GM04504 (cell line): ENCODE measurements around the gene ST6GALNAC2.

Experiments
- DNase-seq: peaks from one replicate; pipeline ENCODE4 v3.0.0-alpha.2; 2012; ENCODE audit warnings: low read depth

Gene ST6GALNAC2

DNA sequence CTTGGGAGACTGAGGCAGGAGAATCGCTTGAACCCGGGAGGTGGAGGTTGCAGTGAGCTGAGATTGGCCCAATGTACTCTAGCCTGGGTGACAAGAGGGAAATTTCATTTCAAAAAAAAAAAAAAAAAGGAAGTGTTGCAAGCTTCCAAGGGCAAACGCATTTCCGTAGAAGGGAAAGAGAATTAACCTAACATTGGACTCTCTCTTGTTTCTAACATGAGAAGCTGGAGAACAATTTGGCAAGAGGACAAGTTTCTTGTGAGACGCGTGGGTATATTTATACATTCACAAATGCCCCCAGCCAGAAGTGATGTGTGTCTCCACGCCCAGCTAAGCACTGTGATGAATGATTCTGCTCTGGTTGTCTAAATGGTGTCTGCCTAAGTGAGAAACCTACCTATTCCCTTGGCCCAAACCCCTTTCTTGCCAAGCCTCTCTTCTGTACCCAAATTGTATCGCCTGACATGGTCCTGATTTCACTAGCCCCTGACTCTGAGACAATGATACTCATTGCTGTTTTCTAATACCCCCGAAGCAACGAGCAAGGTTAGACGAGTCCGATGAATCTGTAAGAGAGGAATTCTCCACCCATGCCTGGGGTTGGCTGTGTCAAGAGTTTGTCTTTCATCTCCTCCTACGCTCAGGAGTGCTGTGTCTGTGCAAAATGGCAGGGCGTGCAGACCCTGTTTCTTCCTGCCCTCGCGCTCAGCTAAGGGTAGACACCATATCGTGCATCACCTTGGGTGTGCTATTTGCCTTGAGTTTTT, 14.2 kb upstream of the ST6GALNAC2 start:
- no peak for DNase-seq

DNA sequence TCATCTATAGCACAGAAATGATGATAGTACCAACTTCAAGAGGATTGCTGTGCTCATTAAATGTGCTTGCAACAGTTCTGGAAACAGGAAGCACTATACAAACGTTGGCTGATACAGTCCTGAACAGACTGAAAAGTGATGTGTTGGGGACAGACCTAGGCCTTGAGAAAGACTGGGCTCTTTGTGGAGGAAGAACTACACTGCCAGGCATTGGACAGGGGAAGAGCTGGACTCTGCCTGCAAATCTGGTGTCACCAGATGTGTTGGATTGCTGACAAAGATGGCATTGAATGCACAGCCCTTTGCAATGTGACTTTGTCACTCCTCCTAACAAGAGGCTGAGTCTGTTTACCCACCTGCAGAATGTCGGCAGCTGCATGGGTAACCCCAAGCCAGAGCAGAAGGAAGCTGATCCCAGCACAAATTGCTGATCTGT, 12.4 kb upstream of the ST6GALNAC2 start:
- DNase-seq = no peak

DNA sequence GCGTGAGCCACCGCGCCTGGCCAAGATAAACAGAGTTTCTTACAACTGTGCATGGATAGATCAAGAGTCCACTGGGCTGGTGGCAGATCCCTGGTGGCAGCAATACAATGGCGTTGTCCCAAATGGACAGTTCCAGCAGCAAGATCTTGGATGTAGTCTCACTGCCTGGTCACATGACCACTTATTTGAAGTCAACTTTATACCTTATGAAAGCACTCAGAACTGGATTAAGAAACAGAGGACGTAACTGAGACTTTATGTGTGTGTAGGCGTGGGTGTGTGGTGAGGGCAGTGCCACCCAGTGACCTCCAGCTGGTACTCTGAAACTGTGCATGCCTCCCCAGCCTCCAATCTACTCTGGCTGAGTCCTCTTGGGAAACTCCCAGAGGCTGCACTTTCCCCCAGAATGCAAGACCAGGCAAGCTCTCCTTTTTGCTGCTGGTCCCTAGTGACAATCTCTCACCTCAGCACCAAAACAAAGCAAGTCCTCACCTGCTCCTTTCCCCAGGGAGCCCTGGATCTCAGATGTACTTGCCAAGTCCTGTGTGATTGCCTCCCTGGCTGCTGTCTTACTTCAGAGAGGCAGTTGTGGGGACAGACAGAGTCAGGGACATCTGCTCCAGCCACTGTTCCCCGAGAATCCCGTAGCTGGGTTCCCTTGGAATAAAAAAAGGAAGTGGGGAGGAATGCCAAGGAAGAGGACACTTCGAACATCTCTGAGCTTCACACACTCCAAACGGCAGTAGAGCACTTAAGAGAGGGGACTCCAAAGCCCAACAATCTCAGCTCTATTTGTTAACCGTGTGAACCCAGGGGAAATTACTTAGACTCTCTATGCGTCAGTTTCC, 11.7 kb upstream of the ST6GALNAC2 start:
- no peak for DNase-seq

DNA sequence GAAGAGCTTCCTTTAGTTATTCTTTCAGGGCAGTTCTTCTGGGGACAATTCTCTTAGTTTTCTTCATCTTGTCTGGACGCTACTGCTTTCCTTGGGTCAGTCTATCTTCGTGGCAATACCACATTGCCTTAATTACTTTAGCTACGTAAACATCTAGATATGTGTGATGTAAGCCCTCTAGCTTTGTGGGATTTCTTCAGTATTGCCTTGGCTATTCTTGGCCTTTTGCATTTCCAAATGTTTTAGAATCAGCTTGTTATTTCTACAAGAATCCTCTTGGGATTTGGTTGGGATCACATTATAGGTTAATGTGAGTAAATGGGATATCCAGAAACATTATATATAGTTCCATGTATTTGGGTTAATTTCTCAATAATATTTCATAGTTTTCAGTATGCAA, 9.0 kb upstream of the ST6GALNAC2 start:
- no peak for DNase-seq

DNA sequence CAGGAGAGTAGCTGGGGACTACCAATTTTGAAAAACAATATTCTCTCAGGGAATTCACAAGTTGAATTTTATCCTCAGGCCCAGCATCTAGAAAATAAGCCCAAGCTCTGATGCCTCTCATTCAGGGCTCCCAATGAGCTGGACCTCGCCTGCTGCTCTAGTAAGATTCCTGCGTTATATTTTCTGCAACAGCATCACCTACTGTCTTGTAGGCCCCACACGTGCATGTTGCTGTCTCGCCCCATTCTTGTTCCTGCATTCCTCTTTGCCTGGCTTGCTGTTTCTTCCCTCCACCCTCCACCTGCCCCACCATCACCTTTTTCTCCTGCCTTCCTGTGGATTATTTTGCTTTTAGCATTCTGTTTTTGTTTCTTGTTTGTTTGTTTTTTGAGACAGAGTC, 8.3 kb upstream of the ST6GALNAC2 start:
- no peak for DNase-seq

DNA sequence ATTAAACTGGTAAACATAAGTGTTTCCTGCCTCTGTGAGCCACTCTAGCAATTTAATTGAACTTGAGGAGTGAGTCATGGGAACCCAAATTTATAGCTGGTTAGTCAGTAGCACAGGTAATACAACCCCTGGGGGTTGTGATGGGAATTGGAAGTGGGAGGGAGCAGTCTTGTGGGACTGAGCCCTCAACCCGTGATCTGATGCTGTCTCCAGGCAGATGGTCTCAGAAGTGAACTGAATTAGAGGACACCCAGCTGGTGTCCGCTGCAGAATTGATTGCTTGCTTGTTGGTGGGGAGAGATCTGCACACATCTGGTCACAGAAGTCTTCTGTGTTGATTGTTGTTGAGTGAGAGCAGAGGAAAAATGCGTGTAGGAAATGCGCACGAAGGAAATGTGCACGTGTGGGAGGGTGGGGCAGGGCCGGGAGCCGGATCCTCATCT, 7.7 kb upstream of the ST6GALNAC2 start:
- no peak for DNase-seq

DNA sequence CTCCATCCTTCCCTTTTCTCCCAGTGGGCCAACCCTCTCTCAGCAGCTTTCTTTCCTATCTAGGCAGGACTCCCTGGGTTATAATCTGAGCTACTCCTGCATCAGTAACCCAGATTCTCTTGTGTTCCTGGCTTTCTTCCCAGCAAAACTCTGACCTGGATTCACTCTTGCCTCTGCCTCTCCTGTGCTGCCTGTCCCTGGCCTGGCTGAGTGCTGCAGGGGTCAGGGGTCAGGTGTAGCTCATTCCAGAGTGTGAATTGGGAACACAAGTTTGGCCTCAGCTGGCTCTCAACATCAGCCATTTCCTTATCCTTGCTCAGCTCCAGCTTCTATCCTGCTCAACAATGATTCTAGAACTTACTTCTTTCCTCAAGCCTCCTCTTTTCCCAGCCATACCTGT, 2.5 kb upstream of the ST6GALNAC2 start:
- DNase-seq = no peak

DNA sequence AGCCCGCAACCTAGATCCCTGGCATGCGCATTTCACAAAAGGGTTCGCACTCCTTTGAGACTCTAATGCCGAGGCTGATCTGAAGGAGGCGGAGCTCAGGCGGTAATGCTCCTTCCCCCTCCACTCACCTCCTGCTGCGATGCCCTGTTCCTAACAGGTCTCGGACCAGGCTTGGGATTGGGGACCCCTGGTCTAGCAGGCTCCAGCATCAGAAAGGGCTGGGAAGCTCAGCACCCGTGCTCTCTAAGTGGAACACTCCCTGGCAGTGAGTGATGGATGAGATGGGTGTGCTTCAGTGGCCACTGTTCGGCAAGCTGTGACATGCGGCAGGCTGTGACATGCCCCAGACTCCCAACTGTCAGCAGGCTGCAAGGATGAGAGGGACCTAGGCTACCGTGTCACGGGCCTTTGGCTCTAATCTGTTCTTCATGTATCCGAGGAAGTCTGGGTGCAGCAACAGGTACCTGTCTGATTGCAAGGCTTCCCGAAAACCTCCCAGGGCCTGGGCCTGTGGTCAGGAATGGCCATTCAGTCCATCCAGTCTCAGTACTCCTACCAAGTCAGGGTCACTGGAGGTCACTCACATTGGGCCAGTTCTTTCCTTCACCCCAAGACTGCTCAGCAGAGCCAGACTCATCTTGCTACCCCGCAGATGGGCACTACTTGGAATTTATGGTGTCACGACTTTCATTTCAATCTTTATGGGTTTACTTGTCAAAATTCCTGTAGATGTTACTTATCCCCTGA, 1.3 kb upstream of the ST6GALNAC2 start:
- no peak for DNase-seq

DNA sequence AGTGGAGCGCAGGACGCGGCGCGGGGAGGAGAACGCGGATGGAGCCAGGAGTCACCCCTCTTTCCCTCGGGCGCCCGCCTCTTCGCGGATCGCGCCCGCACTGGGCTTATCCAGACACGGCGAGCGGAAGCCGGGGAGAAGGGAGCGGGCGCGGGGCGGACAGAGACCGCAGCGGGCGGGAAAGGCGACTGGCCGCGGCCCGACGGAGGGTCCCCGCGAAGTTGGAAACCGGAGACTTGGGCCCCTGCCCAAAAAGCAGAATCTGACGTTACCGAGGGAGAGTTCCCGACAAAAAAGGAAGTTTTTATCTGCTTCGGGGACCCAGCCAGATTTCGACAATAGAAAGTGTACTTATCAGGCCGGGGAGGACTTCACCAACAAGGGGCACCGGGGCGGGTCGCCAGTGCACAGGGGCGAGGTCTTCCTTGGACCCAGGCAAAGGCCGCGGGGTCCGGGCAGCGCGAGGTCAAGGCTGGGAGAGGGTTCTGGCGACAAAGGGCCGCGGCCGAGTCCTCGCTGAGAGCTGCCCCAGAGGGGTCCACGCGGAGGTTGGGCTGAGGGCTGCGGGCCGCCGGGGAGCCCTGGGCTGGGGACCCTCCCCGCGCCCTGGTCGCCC, 519 bp downstream of the ST6GALNAC2 start:
- DNase-seq = no peak

DNA sequence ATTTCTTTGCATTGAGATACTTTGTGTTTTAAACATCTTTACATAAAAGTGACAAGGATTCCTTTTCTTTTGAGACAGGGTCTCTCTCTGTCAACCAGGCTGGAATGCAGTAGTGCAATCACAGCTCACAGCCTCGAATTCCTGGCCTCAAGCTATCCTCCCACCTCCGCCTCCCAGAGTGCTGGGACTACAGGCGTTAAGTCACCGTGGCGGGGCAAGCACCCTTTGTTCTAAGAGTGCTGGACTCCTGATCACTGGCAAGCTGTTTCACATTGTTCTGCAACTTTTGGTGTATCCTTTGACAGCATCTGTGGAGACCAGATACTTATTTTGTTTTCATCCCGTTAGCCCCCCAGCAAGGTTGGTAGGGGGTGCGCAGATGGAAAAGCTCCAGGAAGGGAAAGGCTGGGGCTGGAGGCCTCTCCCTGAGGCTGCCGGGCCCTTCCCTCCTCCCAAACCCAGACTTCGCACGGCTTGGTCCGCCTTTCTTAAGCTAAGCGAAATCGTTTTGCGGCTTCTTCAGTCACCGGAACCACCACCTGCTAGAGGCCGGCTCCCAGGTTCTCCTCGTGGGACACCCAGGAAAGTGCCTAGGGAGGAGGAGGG, 1.1 kb downstream of the ST6GALNAC2 start:
- no peak for DNase-seq

DNA sequence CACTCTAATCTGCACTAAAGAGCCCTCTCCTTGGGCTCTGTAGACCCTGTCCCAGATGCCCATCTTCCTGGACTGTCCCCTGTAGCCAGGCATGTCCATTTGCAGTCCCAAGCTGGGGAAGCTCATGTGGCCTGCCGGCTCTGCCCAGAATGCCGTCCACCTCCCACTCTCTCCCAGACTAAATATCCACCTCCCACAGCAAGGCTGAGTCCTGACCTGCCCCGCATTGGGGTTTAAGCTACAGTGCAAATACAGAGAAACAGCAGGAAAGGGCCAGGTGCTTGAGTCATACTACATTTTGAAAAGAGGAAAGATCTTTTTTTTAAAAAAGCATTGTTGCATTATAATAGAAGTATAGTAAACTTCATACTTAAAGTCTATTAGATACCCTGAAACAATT, 3.0 kb downstream of the ST6GALNAC2 start:
- DNase-seq = no peak

DNA sequence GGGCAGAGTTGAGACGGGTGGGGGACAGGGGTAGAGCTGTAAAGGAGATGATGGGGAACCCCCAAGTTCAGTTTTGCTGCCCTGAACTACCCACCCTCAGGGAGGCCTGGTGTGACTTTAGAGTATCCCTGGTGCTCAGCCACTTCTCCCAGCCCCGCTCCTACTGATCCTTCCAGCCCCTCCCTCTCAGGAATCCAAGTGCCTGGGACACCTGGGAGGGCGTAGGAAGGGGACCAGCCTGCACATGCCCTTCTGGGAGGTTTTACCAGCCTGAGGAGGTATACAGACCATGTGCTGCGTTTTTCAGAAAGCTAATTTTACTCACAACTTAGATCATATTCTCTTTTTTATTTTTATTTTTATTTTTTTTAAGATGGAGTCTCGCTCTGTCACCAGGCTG, 4.1 kb downstream of the ST6GALNAC2 start:
- DNase-seq = no peak

DNA sequence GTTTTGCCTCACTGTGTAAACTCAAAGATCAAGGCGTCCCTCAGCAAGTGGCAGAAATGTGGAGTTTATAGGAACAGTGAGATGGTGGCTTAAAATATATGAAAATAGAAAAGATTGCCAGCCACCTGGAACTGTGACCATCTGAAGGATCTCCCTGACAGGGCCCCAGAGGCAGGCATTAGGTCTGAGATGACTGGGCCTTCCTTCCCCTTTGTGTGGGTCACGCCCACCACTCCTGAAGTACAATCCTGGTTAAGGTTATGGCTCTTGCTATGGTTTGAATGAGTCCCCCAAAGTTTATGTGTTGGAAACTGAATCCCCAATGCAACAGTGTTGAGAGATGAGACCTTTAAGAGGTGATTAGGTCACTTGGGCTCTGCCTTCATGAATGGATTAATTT, 6.4 kb downstream of the ST6GALNAC2 start:
- no peak for DNase-seq

DNA sequence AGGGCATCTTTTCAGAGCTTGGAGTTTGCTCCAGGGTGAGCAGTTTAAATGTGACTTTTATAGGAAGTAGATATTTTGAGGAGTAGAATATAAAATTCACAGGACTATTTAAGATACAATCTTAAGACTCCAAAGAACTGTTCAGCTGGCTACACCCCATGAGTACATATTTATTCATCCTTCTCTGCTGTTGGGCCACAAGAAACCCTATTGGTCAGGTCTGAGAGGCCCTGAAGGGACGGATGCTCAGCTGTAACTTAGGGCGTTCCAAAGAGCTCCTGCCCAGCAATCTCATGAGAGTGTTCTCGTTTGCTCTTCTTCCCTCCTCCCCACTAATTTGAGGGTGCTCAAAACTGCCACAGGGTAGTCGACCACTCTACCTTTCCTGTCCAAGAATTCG, 7.3 kb downstream of the ST6GALNAC2 start:
- DNase-seq = no peak

DNA sequence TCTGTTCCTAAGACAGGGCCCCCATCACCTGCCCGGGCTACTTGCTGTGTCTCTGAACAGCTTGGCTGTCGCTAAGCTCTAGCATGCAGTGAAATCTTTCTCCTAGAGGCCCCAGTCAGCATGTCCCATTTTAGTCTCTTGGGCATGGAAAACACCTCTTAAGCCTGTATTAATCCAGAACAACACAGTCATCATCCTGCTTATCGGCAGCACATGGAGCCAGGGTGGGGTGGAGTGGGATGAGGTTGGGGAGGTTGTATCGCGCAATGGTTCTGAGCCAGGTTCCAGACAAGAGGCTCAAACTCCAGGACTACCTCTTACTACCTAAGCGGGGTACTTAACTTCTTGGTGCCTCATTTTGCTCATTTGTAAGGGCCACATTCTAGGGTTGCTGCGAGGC, 7.8 kb downstream of the ST6GALNAC2 start:
- no peak for DNase-seq

DNA sequence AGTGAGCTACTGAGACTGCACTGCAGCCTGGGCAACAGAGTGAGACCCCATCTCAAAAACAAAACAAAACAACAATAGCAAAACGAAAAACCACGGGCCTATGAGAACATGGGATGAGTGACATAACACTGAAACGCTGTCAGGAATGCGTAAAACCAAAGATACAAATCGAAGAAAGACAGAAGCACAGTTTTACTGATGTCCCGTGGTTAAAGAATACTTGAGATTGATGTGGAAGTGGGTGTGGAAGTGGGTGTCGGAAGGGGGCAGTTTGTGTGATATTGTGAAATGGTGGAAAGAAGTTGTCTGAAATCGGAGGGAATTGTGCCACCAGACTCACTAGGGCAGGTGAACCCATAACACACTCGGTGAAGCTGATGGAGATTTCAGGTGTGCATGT, 9.5 kb downstream of the ST6GALNAC2 start:
- DNase-seq = no peak

DNA sequence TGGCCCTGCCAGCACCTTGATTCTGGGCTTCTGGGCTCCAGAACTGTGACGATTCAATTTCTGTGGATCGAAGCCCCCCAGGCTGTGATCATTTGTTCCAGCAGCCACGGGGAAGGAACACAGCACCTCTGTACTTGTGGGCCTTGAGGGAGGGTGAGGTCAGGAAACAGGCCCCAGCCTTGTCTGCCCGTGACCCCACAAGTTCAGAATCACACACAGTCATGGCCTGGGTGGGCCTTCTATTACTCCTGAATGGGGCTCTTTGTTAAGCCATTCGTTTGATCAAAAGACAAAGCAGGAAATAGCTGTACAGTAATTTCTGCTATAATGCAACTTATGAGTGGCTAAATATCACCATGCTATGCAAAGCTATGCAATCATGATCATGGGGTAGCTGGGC, 10.1 kb downstream of the ST6GALNAC2 start:
- DNase-seq = no peak

DNA sequence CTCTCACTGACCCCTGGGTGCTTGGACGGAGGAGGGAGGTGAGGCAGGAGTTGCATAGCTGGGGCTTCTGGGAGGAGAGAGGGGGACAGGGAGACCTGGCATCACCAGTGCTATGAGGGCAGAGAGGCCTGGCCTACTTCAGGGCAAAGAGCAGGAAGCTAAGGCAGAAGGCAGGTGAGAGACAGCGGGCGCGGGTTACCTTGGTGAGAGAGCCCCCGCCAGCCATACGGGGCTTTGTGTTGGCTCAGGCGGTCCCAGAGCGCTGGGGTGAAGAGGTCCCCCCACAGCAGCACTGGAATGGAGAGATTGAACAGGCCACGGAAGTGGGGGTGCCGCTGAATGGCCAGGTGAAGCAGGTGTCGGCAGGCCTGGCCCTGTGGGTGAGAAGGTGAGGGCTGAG, 11.5 kb downstream of the ST6GALNAC2 start:
- no peak for DNase-seq

DNA sequence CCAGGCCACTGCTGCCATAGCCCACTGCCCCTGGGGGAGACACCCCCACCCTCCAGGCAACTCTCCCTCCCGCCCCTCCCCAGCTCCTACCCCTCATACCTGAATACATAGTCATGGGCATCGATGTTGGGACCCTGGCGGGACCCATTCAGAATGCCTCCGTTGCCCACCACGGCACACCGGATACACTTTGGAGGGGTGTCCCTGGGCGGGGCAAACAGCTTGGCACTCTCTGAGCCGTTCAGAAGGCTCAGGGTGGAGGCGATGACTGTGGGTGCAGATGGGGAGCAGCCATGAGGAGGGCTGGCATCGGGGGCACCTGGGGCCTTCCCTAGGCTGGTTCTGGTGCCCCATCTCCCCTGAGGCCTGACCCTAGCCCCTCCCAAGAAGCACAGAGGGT, 12.6 kb downstream of the ST6GALNAC2 start:
- no peak for DNase-seq

DNA sequence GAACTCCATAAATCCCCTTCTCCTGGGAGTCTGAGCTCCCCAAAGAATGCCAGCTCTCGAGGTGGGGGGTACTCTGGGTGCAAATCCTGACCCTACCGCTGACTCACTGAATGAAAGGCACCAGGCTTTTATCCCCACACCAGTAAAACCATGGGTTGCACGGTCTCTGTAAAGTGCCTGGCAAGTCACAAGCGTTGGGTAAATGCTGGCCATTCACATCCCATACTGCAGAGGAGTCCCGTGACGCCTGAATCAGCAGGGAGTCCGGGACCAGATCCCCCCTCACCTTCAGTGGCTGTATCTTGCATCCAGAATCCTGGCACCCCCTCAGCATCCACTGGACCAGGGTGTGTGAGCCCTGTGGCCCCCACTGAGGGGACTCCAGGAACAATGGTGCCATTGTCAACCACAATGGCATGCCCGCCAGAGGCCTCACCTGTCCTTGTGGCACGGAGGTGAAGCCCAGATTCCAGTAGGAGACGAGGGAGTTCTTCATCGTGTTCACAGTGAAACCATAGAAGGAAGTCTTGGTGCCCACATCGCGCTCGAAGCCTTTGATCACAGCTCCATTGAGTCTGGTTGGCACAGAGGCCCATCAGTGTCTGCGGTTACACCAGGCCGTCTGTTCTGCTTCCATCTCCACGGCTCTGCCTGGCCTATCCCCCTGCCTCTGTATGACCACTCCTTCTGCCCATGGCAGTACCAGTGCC, 13.3 kb downstream of the ST6GALNAC2 start:
- no peak for DNase-seq

DNA sequence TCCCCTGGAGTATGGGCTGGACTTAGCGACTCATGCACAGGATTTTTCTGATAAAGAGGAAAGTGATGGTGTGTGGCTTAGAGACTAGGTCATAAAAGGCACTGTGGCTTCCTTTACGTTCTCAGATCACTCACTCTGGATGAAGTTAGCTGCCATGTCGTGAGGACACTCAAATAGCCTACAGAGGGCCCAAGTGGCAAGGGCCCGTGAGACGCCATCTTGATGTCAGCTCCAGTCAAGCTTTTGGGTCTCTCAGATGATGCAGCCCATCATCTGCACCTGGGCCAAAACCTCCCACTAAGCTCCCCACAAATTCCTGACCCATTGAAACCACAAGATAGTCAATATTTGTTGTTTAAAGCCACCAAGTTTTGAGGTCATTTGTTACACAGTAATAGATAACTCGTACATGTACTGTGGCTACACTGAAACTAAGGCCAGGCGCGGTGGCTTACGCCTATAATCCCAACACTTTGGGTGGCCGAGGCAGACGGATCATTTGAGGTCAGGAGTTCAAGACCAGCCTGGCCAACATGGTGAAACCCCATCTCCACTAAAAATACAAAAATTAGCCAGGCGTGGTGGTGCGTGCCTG, 14.7 kb downstream of the ST6GALNAC2 start:
- DNase-seq = no peak
